ENCODE results near the gene HEXIM1.

Gene HEXIM1

DNA sequence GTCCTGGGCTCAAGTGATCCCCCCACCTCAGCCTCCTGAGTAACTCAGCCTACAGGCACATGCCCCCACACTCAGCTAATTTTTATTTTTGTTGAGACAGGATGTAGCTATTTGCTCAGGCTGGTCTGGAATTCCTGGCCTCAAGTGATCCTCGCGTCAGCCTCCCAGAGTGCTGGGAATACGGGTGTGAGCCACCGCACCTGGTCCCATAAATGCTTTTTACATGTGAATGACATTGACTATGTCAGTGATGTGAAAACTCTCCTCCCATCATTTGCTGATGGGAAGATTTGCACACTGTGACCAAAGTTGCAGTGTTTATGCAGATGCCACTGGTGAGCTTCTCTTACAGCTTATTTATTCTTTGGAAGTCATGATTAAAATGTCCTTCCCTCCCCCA lies 30.9 kb upstream of the HEXIM1 start:
- no peak for DNase-seq (ENCODE audit: low read depth)
- TF ChIP-seq, protein P1, sequence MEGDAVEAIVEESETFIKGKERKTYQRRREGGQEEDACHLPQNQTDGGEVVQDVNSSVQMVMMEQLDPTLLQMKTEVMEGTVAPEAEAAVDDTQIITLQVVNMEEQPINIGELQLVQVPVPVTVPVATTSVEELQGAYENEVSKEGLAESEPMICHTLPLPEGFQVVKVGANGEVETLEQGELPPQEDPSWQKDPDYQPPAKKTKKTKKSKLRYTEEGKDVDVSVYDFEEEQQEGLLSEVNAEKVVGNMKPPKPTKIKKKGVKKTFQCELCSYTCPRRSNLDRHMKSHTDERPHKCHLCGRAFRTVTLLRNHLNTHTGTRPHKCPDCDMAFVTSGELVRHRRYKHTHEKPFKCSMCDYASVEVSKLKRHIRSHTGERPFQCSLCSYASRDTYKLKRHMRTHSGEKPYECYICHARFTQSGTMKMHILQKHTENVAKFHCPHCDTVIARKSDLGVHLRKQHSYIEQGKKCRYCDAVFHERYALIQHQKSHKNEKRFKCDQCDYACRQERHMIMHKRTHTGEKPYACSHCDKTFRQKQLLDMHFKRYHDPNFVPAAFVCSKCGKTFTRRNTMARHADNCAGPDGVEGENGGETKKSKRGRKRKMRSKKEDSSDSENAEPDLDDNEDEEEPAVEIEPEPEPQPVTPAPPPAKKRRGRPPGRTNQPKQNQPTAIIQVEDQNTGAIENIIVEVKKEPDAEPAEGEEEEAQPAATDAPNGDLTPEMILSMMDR (IDR thresholded peaks at IDR 0.05; ENCODE audit: insufficient read depth, low read depth, low read length, missing control alignments) = no peak
- H3K4me3 ChIP-seq (ENCODE audit: low read depth, low read length) = no peak overlapping the region

DNA sequence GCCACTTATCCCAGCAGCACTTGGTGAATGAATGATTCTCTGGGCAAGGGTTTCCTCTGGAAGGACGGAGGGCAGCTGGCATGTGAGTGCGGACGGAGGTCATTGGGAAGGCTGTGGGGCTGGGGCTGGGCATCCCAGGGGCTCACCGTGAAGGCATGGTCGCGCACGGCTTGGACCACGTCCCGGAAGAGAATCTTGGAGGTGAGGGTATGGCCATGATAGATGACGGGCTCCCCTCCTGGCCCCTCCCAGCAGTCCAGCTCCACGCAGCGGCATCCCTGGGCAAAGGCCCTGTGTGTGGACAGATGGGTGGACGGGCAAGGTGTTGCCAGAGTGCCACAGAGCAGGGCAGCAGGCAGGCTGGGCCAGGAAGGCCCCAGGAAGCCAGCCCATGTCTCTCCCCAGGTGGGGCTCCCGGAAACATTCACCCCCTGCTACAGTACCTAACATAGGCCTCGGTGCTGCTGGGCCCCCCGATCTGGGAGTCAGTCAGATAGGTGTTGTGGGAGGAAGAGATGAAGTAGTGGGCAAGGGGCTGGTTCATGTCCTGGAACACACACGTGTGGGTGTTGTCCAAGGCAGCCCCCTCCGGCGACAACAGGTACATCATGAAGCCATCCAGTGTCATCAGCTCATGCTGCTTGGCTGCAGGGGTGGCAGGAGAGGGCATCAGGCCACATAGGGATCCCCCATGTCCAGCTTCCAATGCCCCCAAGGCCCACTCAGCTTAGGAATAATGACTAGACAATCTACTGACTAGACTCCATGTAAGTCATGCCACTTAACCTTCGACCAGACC lies 30.2 kb upstream of the HEXIM1 start:
- TF ChIP-seq, protein P1 (IDR thresholded peaks at IDR 0.05; ENCODE audit: insufficient read depth, low read depth, low read length, missing control alignments) = no peak
- no peak overlapping the region for H3K4me3 ChIP-seq (ENCODE audit: low read depth, low read length)
- no peak for DNase-seq (ENCODE audit: low read depth)

DNA sequence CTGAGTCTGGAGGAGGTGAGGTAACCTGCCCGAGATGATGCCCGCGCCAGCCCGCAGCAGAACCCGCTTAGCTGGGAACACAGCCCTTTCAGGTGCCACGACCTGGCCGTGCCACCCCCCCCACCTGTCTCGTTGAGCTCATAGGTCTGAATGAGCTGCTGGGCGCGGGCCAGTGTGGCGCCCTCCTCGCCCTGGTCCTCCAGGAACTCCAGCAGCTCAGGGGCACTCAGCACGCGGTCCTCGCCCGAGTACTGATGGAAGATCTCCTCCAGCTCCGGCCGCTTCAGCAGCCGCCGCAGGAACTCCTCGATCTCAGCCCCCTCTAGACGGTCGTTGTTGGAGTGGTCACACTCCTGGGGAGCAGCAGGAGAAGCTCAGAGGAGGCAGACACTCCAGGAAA lies 29.6 kb upstream of the HEXIM1 start:
- H3K4me3 ChIP-seq (ENCODE audit: low read depth, low read length) = no peak overlapping the region
- TF ChIP-seq, protein P1 (IDR thresholded peaks at IDR 0.05; ENCODE audit: insufficient read depth, low read depth, low read length, missing control alignments) = no peak
- DNase-seq (ENCODE audit: low read depth) = no peak

DNA sequence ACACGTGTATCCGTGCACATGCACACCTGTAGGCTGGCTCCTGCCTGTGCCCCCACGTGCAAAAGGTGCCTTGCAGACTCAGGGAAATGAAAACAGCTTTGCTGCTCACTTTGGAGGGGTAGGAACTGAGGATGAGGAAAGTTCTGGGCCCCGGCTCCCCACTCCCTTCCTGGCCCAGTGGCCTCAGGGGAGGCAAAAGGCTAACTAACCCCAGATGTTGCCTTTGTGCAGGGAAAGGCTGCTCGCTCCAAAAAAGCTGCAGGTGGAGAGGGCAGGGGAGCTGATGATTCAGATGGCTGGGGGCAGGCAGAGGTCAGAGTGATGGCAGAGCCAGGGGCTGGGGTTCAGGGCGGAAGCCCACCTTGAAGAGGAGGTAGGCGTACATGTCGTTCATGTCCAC lies 28.3 kb upstream of the HEXIM1 start:
- DNase-seq (ENCODE audit: low read depth) = no peak
- no peak overlapping the region for H3K4me3 ChIP-seq (ENCODE audit: low read depth, low read length)
- TF ChIP-seq, protein P1 (IDR thresholded peaks at IDR 0.05; ENCODE audit: insufficient read depth, low read depth, low read length, missing control alignments) = no peak

DNA sequence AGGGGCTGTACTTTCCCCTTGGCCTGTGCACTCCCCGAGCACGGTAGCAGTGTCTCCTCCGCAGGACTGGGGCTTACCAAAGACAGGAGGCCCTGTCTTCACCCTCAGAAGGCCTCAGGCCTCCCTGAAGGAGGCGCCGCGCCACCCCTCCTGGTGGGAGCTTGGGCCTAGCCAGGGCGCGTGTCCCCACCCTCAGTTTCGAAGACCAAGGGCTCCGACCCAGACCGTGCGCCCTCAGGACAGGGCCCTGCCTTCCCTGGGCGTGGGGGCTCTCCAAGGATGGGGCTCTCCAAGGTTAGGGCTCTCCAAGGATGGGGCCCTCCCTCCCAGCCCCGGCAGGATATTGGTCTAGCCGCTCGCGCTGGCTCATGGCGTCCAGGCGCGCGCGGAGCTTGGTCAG lies 27.7 kb upstream of the HEXIM1 start:
- TF ChIP-seq, protein P1 (IDR thresholded peaks at IDR 0.05; ENCODE audit: insufficient read depth, low read depth, low read length, missing control alignments) = no peak
- no peak for DNase-seq (ENCODE audit: low read depth)
- no peak overlapping the region for H3K4me3 ChIP-seq (ENCODE audit: low read depth, low read length)

DNA sequence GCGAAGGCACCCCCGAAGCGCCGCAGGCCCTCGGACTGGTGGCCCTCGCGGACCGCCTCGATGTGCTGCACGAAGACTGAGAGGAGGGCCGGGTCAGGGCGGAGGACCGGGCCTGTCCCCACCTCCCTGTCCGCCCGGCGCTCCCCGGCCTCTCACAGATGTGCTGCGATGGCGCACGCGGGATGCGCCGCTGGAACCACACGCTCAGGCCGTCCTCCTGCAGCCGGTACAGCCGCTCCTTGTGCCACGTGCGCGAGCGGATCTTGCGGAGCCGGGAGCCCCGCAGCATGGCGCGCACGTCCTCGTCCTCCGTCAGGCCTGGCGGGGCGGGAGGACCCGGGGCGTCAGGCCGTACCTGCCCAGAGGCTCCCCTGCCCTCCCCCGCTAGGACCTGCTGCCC lies 27.2 kb upstream of the HEXIM1 start:
- TF ChIP-seq, protein P1 (IDR thresholded peaks at IDR 0.05; ENCODE audit: insufficient read depth, low read depth, low read length, missing control alignments) = no peak
- DNase-seq (ENCODE audit: low read depth) = no peak
- no peak overlapping the region for H3K4me3 ChIP-seq (ENCODE audit: low read depth, low read length)

Data from GM12865 (cell line).